Measurements from ENCODE around the gene FAM81B.

The FAM81B gene

DNA sequence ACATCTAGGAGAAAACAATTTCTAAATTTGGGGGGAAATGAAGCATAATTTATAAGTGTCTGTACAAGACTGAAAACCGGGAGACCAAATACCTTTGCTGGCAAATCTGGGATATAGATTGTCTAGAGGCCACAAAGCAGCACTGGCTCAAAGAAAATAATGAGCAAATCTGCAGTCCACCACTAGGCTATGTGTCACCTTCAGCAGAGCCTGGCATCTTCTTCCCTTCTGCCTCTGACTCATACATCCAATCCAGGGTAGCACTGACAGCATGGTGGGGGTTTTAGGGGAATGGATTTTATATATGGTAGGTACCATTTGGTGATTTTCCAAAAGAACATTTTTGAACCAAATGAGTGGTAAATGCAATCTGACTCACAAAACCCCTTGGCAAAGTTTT is 12.8 kb downstream of the FAM81B start:
- no peak for DNase-seq (ENCODE audit: low read depth)

DNA sequence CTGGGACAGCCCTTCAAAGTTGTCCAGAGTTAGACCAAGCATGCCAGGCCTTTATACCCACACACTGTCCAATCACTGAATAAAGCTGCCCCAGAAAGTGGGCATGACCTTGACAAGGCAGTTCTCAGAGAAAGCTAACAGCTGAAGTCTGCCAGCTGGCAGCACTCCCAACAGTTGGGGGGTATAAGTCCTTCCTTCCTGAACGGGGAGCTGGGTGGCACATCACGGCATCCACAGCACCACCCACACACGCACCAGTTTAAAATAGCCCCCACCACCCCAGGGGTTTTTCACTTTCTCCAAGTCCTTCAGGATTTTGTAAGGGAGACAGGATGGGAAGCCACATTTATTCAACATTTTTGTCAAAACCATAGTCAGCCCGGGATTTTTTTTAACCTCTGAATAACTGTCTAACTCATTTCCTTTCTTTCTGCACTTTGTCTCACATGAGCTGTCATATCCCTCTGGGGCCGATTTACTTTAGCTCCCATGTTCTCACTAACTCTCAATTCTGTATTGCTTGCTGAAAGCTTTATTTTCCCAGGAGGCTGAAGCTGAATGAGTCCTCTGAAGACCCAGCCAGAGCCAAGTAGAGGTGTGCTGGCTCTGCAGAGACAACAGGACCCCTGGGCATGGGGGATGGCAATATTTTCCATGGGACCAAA is 15.4 kb downstream of the FAM81B start:
- DNase-seq (ENCODE audit: low read depth), result no peak

DNA sequence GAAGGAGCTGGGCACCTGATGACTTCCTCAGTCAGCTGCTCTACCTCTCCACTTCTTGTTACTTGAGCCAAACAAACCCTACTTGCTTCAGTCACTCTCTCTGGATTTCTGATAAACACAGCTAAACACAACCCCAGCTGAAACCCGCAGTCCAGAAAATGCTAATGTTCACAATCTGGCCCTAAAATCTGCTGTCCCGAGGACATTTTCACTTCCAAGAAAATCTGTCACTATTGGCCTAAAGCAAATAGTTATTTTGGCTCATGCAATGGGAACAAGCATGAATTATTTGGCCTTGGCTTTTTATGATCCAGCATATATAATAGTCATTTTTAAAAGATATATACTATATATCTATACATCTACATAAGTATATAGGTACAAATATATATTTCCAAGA is 19.1 kb downstream of the FAM81B start:
- DNase-seq (ENCODE audit: low read depth), result no peak

DNA sequence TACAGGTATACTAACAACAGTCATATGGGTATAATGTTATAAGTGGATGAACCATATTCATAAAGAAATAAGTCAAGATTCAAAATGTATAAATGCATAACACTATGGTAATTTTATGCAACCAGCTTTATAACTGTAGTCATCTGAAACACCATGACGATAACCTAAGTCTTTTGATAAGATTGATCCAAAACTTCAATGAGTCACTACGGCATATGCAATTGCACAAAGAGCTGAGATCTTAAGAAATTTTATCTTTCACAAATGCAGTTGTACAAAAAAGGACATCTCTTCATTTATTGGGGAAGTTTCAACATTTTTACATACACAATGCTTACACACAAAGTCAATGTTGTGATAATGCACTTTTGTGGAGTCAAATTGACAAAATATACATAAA is 20.3 kb downstream of the FAM81B start:
- no peak for DNase-seq (ENCODE audit: low read depth)

DNA sequence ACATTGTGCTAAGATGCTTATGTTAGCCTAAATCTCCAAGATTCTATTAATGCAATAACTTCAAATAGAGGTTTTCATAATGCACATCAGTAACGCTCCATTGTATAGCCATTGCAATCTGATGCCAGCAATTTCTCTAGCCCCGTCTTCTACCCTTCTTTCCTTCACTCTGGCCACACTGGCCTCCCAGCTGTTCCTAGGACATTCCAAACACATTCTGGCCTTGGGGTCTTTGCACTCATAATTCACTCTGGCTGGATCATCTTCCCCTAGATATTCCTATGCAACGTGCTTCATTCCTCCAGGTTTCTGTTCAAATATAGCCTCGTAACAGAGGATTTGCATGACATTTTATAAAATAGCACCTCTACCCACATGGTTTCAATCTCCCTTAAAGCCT is 23.3 kb downstream of the FAM81B start:
- DNase-seq (ENCODE audit: low read depth), result no peak

GRCh38 chr5:95417971-95418370 is 26.8 kb downstream of the FAM81B start:
- no peak for DNase-seq (ENCODE audit: low read depth)

- DNase-seq (ENCODE audit: low read depth), result no peak
Measured at GRCh38 chr5:95422838-95423237, 31.7 kb downstream of the FAM81B start.

GRCh38 chr5:95424016-95424415 is 32.9 kb downstream of the FAM81B start:
- no peak for DNase-seq (ENCODE audit: low read depth)

DNA sequence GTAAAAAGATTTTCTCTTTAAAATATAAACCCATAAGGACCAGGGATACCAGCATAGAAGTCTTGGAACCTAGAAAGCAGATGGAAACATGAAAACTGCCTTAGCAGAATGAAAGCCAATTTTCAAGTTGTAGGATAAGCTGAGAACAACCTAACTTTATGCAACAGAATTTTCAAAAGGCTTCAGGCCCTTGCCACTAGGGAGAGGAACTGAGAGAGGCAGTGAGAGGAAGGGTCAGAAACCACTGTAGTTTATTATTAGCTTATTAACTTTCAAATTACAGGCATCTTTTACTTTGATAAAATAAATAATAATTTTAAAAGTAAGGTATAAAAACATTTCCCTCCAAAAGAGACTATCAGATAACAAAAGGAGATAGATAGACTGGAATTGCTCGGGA is 33.4 kb downstream of the FAM81B start:
- no peak for DNase-seq (ENCODE audit: low read depth)

- DNase-seq (ENCODE audit: low read depth), result no peak
Measured at GRCh38 chr5:95426227-95426626, 35.1 kb downstream of the FAM81B start.

DNA sequence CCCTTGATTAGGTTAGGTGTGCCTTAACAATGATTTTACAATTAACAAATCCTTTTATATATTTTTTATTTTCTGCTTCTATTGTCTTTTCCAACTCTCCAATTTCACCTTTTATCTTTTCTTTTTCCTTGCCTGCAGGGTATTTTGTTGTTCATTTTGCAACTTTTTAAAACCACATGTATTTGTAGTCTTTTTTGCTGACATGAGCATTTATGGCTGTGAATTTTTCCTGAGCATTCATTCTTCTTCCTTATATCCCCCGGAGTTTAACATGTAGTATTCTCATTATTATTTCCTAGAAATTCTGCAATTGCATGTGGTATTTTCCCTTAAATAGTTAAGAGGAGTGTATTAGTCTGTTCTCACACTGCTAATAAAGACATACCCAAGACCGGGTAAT is 41.6 kb downstream of the FAM81B start:
- no peak for DNase-seq (ENCODE audit: low read depth)

DNA sequence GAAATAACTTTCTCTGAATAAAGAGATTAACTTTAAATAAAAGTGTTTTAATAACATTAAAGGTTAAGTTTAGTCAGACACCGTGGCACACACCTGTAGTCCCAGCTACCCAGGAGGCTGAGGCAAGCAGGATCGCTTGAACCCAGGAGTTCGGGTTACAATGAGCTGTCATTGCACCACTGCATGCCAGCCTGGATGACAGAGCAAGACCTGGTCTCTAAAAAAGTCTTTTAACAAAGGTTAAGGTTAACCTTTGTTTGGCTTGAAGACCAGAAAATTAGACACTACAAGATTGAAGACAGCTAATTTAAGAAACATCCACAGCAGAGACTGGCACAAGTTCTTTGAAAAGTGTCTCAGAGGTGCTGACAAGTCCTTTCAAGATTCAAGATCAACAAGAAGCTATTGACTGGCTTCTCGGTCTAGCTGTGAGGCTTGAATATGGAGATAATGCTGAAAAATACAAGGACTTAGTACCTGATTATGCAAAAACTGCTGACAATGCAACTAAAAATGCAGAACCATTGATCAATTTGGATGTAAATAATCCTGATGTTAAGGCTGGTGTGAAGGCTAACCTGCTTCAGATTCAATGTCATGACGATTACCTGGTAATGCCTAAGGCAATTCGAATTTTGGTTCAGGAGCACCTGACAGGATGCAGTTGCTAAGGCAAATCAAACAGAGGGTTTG is 48.8 kb downstream of the FAM81B start:
- no peak for DNase-seq (ENCODE audit: low read depth)

- no peak for DNase-seq (ENCODE audit: low read depth)
Measured at GRCh38 chr5:95440825-95441224, 49.7 kb downstream of the FAM81B start.

GRCh38 chr5:95441636-95442035 is 50.5 kb downstream of the FAM81B start:
- no peak for DNase-seq (ENCODE audit: low read depth)

- DNase-seq (ENCODE audit: low read depth), result no peak
Measured at GRCh38 chr5:95445442-95445841, 54.3 kb downstream of the FAM81B start.

DNA sequence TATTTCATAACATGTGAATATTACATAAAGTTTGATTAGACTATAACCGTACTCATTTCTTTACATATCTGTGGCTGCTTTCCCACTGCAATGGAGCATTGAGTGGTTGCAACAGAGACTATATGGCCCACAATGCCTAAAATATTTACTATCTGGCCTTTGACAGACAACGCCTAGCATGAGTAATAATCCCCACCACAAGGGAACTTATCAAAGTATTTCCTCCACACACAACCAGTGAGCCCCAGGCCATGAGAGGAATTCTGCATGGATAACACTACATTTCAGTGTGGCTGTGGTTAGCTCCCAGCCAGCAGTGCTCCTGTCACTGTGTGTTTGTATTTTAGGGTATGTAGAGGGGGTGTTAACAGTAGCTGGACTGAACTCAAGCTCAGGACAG is 54.8 kb downstream of the FAM81B start:
- DNase-seq (ENCODE audit: low read depth), result peak; percentile 4

- no peak for DNase-seq (ENCODE audit: low read depth)
Measured at GRCh38 chr5:95446560-95447221, 55.5 kb downstream of the FAM81B start.

GRCh38 chr5:95447961-95448360 is 56.8 kb downstream of the FAM81B start:
- DNase-seq (ENCODE audit: low read depth), result no peak

DNA sequence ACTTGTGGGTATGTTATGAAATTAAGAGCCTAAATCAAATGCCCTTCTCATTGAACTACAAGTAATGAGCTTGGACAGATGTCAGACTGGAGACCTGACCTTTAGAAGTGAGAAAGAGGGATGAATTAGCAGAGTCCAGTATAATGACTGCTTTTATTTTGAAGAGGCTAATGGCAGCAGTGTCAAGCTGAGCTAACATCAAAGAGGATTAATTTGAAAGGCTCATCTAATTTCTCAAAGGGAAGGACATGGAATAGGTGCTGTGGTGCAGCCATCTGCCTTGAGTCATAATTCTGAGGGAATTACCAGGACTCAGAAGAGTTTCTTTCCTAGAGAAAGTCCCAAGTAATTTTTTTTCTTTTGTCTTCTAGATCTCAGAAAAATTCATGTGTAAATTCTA is 57.6 kb downstream of the FAM81B start:
- no peak for DNase-seq (ENCODE audit: low read depth)

DNA sequence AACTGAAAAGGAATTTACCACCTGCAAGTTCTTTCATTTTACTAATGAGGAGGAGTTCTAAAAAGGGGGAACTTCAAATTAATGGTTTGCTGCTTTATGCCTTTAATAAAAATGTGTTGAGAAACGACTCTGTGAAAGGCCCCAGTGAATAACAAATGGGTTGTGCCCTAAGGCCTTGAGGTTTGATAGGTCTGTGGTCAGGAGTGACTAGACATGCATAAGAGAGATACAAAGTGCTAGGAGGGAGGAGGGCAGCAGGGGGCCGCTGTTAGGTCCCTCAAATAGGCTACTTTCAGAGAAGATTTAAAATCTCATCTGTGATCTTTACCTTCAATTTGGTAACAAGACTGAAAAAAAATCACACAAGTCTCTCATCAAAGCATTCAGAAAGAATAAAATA is 58.3 kb downstream of the FAM81B start:
- DNase-seq (ENCODE audit: low read depth), result no peak

DNA sequence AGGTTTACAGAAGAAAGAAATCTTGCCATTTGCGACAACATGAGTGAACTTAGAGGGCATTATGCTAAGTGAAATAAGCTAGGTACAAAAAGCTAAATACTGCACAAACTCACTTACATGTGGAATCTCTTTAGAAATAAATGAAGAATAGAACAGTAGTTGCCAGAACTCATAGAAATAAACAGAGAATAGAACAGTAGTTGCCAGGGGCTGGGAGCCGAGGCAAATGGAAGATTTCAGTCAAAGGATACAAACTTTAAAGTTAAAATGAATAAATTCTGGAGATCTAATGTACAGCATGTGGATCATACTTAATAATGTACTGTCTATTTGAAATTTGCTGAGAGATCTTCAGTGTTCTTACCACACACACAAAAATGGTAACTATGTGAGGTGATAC is 63.4 kb downstream of the FAM81B start:
- DNase-seq (ENCODE audit: low read depth), result no peak

GRCh38 chr5:95460665-95461064 is 69.5 kb downstream of the FAM81B start:
- no peak for DNase-seq (ENCODE audit: low read depth)

DNA sequence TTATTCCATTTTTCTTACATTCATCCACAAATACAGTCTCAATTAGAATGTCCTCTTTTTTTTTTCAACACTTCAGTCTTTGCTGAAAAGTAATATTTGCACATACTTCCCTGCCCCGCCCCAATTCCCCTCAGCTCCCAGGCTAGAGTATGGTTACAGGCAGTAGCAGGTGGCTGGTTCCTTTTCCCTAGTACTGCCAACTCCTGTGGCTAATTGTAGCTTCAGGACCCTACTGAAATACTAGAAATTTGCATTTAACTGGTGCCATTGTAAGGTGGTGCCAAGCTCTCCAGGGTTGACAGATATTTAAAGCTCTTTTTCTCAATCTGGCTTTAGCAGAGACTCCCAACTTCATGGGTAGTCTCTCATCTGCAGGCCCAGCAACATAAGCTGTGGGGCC is 80.3 kb downstream of the FAM81B start:
- no peak for DNase-seq (ENCODE audit: low read depth)

- DNase-seq (ENCODE audit: low read depth), result no peak
Measured at GRCh38 chr5:95471942-95472341, 80.8 kb downstream of the FAM81B start.
